HG03196 (cell line): ENCODE data around the gene CTBP2.

Experiments used
- ATAC-seq: cut with Tn5 transposase; IDR thresholded peaks from one replicate; pipeline ENCODE4 v1.9.1; 2021; ENCODE audit not compliant: unreplicated experiment

The CTBP2 gene

GRCh38 chr10:125159932-125160855 is at the start of gene CTBP2:
Gene CTBP2 (minus strand): TSS chr10:125160563.
- ATAC-seq: no peak

GRCh38 chr10:125209591-125210355 is 49.4 kb upstream of the CTBP2 start:
- no peak for ATAC-seq

- ATAC-seq: no peak
Observed at GRCh38 chr10:125208854-125209565, 48.6 kb upstream of the CTBP2 start.

- no peak for ATAC-seq
Observed at GRCh38 chr10:125206623-125207022, 46.3 kb upstream of the CTBP2 start.

GRCh38 chr10:125205431-125205830 is 45.1 kb upstream of the CTBP2 start:
- no peak for ATAC-seq

GRCh38 chr10:125204400-125204799 is 44.0 kb upstream of the CTBP2 start:
- ATAC-seq: no peak

GRCh38 chr10:125203186-125203800 is 42.9 kb upstream of the CTBP2 start:
- no peak for ATAC-seq

GRCh38 chr10:125201791-125202622 is 41.6 kb upstream of the CTBP2 start:
- ATAC-seq: no peak

GRCh38 chr10:125201108-125201524 is 40.8 kb upstream of the CTBP2 start:
- peak; percentile 86 for ATAC-seq

GRCh38 chr10:125200396-125200795 is 40.0 kb upstream of the CTBP2 start:
- ATAC-seq: no peak

GRCh38 chr10:125199270-125199669 is 38.9 kb upstream of the CTBP2 start:
- ATAC-seq: no peak

- ATAC-seq: no peak
Observed at GRCh38 chr10:125194814-125195213, 34.5 kb upstream of the CTBP2 start.

- ATAC-seq: no peak
Observed at GRCh38 chr10:125193306-125193877, 33.0 kb upstream of the CTBP2 start.

GRCh38 chr10:125192620-125193019 is 32.3 kb upstream of the CTBP2 start:
- no peak for ATAC-seq

- ATAC-seq: no peak
Observed at GRCh38 chr10:125192005-125192404, 31.6 kb upstream of the CTBP2 start.

GRCh38 chr10:125190946-125191345 is 30.6 kb upstream of the CTBP2 start:
- ATAC-seq: no peak

- no peak for ATAC-seq
Observed at GRCh38 chr10:125190414-125190813, 30.1 kb upstream of the CTBP2 start.

GRCh38 chr10:125189162-125189561 is 28.8 kb upstream of the CTBP2 start:
- ATAC-seq: no peak
